Measurements from ENCODE around the gene RPS27. TPM values are rescaled to one million over a fixed set of nuclear protein-coding genes. Genes with fewer than 3 reads are reported as not detected.
A peak's percentile ranks its signal among the peaks of the same experiment; 100 is the strongest.

RPS27 gene
- total and polyA plus RNA-seq, 2 experiments from 2014 or later = 1,371 to 3,355 TPM

DNA sequence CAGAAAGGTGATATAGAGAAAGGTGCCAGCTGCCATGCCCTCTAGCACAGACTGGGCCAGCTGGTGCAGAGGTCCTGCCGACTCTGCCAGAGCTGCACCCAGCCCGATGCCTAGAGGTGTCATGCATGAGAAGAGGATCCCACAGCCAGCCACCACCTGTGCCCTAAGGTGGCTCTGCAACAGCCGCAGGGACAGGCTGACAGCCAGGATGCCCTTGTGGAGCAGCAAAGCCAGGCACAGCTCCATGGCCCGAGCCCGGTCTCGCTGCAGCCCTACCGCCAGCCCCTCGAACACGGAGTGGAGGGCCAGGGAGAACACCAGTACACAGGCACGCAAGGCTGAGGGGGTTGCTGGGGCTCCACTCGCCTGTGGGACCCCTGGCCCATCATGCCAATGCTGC is 30.4 kb upstream of the RPS27 start:
- peaks cover 40% of the 10 kb centered on the region for H3F3A ChIP-seq (replicated peaks; ENCODE audit: low read depth)
- DNase-seq (ENCODE audit: low spot score) = no peak
- H2AFZ ChIP-seq = no peak overlapping the region
- H3K4me2 ChIP-seq = no peak overlapping the region
- peaks cover 39% of the 10 kb centered on the region for H3K36me3 Mint-ChIP-seq (ENCODE audit: low read depth)
- H3K9me2 ChIP-seq (ENCODE audit: insufficient read depth) = no peaks in the 10 kb centered on the region
- H3K36me3 ChIP-seq (ENCODE audit: insufficient read depth) = peaks cover 14% of the 10 kb centered on the region
- peaks cover 48% of the 10 kb centered on the region for H3K4me1 Mint-ChIP-seq
- peaks cover 10% of the 10 kb centered on the region for H4K20me1 ChIP-seq (replicated peaks; ENCODE audit: insufficient read depth)
- peaks cover 38% of the 10 kb centered on the region for H3K4me1 ChIP-seq (ENCODE audit: insufficient read depth)
- no peak for ATAC-seq
- no peaks in the 10 kb centered on the region for H3K27me3 ChIP-seq (ENCODE audit: insufficient read depth)
- H3K27me3 Mint-ChIP-seq (ENCODE audit: insufficient read depth, low read depth, poor library complexity) = peaks cover 26% of the 10 kb centered on the region
- TF ChIP-seq ZNF331 (CRISPR knock-in tag; IDR thresholded peaks at IDR 0.05; ENCODE audit: low read depth) (no peak), EZH2phosphoT487 (IDR thresholded peaks at IDR 0.05; ENCODE audit: unreplicated experiment) (no peak)
- no peak overlapping the region; the same call in none of the 3 replicates for H3K4me3 Mint-ChIP-seq
- H3K27ac ChIP-seq (ENCODE audit: low read depth) = peak overlapping the region; percentile 67; the same call in 1 of the 2 replicates
- no peak overlapping the region for H3K4me3 ChIP-seq
- no peak overlapping the region for H3K27ac Mint-ChIP-seq
- H3K79me2 ChIP-seq (replicated peaks; ENCODE audit: insufficient read depth) = peaks cover 65% of the 10 kb centered on the region
- H3K9me3 Mint-ChIP-seq = peaks cover 3% of the 10 kb centered on the region; the same call in 2 of the 3 replicates

DNA sequence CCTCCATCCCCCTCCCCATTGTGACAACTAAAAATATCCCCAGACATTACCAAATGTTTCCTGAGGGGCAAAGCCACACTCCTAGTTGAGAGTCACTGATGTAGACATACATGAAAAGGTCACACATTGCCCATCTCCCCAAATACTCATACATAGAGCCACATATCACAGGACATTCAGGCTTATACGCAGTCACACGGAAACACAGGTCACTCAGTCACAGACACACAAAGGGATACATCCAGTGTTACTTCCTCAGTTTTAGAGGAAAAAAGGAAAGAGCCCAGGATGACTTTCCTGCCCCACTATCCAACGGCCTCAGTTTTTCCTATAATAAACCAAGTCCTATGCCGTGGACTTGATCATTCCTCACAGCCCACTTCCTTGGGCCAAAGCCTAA is 29.1 kb upstream of the RPS27 start:
- no peak for ATAC-seq
- peaks cover 46% of the 10 kb centered on the region for H3K4me1 ChIP-seq (ENCODE audit: insufficient read depth)
- H3K36me3 ChIP-seq (ENCODE audit: insufficient read depth) = peaks cover 14% of the 10 kb centered on the region
- H3K4me1 Mint-ChIP-seq = peaks cover 51% of the 10 kb centered on the region
- peaks cover 62% of the 10 kb centered on the region for H3K79me2 ChIP-seq (replicated peaks; ENCODE audit: insufficient read depth)
- no peaks in the 10 kb centered on the region for H3K27me3 ChIP-seq (ENCODE audit: insufficient read depth)
- H3K27ac ChIP-seq (ENCODE audit: low read depth) = peak overlapping the region; percentile 80
- H3K36me3 Mint-ChIP-seq (ENCODE audit: low read depth) = peaks cover 49% of the 10 kb centered on the region
- H3K4me3 Mint-ChIP-seq = peak overlapping the region; percentile 81
- peaks cover 9% of the 10 kb centered on the region for H4K20me1 ChIP-seq (replicated peaks; ENCODE audit: insufficient read depth)
- no peaks in the 10 kb centered on the region for H3K9me2 ChIP-seq (ENCODE audit: insufficient read depth)
- no peak for DNase-seq (ENCODE audit: low spot score)
- peaks cover 49% of the 10 kb centered on the region for H3F3A ChIP-seq (replicated peaks; ENCODE audit: low read depth)
- H3K27me3 Mint-ChIP-seq (ENCODE audit: insufficient read depth, low read depth, poor library complexity) = peaks cover 26% of the 10 kb centered on the region
- H3K9me3 Mint-ChIP-seq = peaks cover 7% of the 10 kb centered on the region; the same call in 2 of the 3 replicates
- H3K4me3 ChIP-seq = peak overlapping the region; percentile 83
- TF ChIP-seq EZH2 (IDR thresholded peaks at IDR 0.05; ENCODE audit: low read depth, unreplicated experiment) = no peak
- peak overlapping the region; percentile 96 for H3K27ac Mint-ChIP-seq
- H2AFZ ChIP-seq = no peak overlapping the region
- H3K4me2 ChIP-seq = peak overlapping the region; percentile 97

DNA sequence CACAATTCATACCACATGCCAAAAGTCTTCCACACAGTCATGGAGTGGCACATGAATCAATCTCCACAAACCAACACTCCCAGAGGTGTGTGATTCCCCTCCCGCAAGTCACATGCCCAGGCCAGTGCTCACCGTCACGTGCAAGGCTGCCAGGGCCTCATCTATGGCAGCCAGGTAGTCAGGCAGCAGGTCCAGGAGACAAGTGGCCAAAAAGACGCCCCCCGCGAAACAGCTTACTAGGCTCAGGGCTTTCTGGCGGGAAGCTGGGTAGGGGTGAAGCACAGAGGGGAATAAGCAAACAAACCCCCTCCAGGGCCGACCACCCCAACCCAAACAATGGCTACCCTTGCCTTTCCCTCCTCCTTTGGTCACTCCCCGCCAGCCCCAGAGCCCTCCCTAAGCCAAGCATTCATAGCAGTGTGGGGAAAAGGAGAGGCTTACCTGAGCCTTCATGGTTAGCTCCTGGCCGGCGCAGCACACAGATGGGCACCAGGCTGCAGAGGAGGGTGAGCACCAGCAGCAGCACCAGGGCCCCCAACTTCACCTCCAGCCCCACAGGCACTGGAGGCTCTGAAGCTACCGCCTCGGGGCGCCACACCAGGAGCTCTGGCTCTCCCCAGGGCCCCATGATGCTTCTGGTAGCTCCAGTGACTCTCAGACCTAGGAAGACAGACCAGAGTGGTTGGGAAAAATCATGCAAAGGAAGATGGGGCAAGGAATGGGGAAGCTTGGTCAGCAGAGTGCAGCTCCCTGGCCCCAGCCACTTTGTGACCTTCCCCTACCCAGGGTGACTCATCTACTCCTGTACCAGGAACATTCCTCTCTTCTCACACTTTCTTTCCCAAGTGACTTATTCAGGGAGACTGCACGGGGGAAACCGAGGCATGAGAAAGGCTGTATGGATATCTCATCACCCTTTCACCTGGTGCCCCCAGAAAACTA is 28.2 kb upstream of the RPS27 start:
- Histone ChIP-seq H4K20me1 (replicated peaks; ENCODE audit: insufficient read depth) (peaks cover 3% of the 10 kb centered on the region), H3K4me1 (ENCODE audit: insufficient read depth) (peaks cover 41% of the 10 kb centered on the region), H3K27me3 (ENCODE audit: insufficient read depth) (no peaks in the 10 kb centered on the region), H3K36me3 (ENCODE audit: insufficient read depth) (peaks cover 14% of the 10 kb centered on the region), H2AFZ (no peak overlapping the region), H3K79me2 (replicated peaks; ENCODE audit: insufficient read depth) (peaks cover 53% of the 10 kb centered on the region), H3K27ac (ENCODE audit: low read depth) (peak overlapping the region; percentile 100), H3K4me3 (peak overlapping the region; percentile 83), H3F3A (replicated peaks; ENCODE audit: low read depth) (peaks cover 52% of the 10 kb centered on the region), H3K4me2 (peak overlapping the region; percentile 97), H3K9me2 (ENCODE audit: insufficient read depth) (no peaks in the 10 kb centered on the region)
- TF ChIP-seq, protein P1, sequence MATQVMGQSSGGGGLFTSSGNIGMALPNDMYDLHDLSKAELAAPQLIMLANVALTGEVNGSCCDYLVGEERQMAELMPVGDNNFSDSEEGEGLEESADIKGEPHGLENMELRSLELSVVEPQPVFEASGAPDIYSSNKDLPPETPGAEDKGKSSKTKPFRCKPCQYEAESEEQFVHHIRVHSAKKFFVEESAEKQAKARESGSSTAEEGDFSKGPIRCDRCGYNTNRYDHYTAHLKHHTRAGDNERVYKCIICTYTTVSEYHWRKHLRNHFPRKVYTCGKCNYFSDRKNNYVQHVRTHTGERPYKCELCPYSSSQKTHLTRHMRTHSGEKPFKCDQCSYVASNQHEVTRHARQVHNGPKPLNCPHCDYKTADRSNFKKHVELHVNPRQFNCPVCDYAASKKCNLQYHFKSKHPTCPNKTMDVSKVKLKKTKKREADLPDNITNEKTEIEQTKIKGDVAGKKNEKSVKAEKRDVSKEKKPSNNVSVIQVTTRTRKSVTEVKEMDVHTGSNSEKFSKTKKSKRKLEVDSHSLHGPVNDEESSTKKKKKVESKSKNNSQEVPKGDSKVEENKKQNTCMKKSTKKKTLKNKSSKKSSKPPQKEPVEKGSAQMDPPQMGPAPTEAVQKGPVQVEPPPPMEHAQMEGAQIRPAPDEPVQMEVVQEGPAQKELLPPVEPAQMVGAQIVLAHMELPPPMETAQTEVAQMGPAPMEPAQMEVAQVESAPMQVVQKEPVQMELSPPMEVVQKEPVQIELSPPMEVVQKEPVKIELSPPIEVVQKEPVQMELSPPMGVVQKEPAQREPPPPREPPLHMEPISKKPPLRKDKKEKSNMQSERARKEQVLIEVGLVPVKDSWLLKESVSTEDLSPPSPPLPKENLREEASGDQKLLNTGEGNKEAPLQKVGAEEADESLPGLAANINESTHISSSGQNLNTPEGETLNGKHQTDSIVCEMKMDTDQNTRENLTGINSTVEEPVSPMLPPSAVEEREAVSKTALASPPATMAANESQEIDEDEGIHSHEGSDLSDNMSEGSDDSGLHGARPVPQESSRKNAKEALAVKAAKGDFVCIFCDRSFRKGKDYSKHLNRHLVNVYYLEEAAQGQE (IDR thresholded peaks at IDR 0.05; ENCODE audit: unreplicated experiment) = no peak
- TF ChIP-seq, protein P2, sequence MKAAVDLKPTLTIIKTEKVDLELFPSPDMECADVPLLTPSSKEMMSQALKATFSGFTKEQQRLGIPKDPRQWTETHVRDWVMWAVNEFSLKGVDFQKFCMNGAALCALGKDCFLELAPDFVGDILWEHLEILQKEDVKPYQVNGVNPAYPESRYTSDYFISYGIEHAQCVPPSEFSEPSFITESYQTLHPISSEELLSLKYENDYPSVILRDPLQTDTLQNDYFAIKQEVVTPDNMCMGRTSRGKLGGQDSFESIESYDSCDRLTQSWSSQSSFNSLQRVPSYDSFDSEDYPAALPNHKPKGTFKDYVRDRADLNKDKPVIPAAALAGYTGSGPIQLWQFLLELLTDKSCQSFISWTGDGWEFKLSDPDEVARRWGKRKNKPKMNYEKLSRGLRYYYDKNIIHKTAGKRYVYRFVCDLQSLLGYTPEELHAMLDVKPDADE (IDR thresholded peaks at IDR 0.05) = 0 out of 2 replicates have a peak, but pooled peaks have one; percentile 6
- peak overlapping the region; percentile 81 for H3K4me3 Mint-ChIP-seq
- H3K4me1 Mint-ChIP-seq = peaks cover 44% of the 10 kb centered on the region
- H3K9me3 Mint-ChIP-seq = peaks cover 7% of the 10 kb centered on the region; the same call in 2 of the 3 replicates
- DNase-seq (ENCODE audit: low spot score) (peak; percentile 32), ATAC-seq (no peak)
- peaks cover 29% of the 10 kb centered on the region for H3K27me3 Mint-ChIP-seq (ENCODE audit: insufficient read depth, low read depth, poor library complexity)
- H3K36me3 Mint-ChIP-seq (ENCODE audit: low read depth) = peaks cover 54% of the 10 kb centered on the region
- H3K27ac Mint-ChIP-seq = peak overlapping the region; percentile 96
